Endothelial cell of umbilical vein (primary cell): ENCODE measurements around the gene VBP1.

Experiments
- CTCF ChIP-seq, 2 donors: IDR thresholded peaks; 1 replicate in 1 of 2; 2 replicates in 1 of 2; pipeline ENCODE4 v1.5.1; 2011; ENCODE audit warnings: low read length in 2 of 2, mild to moderate bottlenecking in 2 of 2, moderate library complexity in 2 of 2, control low read depth in 1 of 2, inconsistent platforms in 1 of 2, low read depth in 1 of 2; ENCODE audit not compliant: insufficient read depth in 1 of 2; ENCODE audit errors: extremely low read depth in 1 of 2
- JUN ChIP-seq: IDR thresholded peaks from 2 replicates; pipeline ENCODE4 v1.6.1; 2011; ENCODE audit warnings: borderline replicate concordance, low read depth; ENCODE audit not compliant: insufficient read length, insufficient read depth
- POLR2A ChIP-seq: IDR thresholded peaks from 2 replicates; pipeline ENCODE4 v1.6.1; 2012; ENCODE audit warnings: low read depth, mild to moderate bottlenecking, control low read depth, low read length
- POLR2AphosphoS5 ChIP-seq: IDR thresholded peaks from 2 replicates; pipeline ENCODE4 v1.6.1; 2012; ENCODE audit warnings: low read depth, mild to moderate bottlenecking, control low read depth, low read length, moderate library complexity; ENCODE audit not compliant: insufficient read depth

DNA sequence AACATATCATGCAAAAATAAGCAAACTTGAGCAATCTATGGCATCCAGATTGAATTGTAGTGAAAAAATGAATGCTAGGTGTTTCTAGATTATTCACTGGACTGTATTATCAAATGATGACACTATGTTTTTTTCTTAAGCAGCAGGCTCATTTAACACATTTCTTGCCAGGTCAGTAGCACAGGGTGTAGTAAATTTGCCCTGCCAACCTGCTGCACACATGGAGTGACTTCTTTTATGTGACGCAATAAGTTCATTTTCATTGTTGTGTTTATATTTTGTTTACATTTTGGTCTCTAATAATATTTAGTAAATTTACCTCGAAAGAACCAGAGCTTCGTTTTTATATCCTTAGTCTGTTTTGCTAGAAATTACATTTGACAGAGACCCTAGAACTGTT is 9.5 kb downstream of the VBP1 start:
- TF ChIP-seq CTCF (IDR thresholded peaks at IDR 0.05; ENCODE audit: extremely low read depth in 1 of 2, insufficient read depth in 1 of 2, low read depth in 1 of 2, low read length in 2 of 2) (no peak), JUN (no peak), POLR2A (no peak), POLR2AphosphoS5 (no peak)
